HG02588 (cell line): Measurements from ENCODE around the gene TSTD1.
"Not testable (repeated sequence)": the region's sequence is repeated elsewhere in the genome, so short reads cannot be mapped to it uniquely, and the experiment has no call there.

Experiments
- ATAC-seq: cut with Tn5 transposase; IDR thresholded peaks from one replicate; pipeline ENCODE4 v1.9.1; 2021; ENCODE audit warnings: mild to moderate bottlenecking, moderate library complexity; ENCODE audit not compliant: unreplicated experiment

TSTD1 gene

DNA sequence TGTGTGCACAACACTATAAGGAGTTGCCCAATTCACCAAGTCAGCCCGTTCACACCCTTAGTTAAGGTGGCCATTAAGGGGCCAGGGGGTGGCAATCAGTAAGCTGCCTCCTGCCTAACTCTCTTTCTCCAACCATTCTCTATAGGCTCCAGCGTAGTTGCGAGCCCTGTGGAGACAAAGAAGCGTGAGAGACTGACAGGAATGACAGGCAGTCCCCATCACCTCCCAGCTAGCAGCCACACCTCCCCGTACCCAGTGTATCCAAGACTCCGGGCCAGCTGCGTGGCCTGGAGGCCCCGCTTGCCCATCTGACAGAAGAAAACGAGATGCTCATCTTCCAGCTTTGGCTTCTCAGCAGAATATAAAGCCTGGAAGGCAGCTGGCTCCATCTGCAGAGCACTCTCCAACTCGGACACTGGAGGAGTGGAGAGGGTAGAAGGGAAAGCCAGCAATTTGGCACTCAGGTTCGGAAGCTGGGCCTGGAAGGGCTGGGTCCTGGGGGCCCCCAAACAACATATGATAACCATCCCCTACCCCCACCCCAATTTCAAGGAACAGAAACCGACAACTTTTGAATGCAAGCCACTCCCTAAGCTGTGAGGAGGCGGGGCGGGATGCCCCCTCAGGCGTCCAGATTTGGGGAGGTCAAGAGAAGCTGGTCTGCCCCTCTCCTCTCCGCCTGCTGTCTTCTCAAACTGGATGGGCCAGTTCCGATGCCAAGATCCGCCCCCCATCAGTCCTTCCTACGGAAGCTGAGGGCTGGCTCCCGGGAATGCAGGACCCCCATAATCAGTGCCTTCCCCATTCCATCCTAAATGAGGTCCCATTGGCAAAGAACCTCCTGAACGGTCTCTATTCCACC, 872 bp downstream of the TSTD1 start:
- ATAC-seq: no peak

DNA sequence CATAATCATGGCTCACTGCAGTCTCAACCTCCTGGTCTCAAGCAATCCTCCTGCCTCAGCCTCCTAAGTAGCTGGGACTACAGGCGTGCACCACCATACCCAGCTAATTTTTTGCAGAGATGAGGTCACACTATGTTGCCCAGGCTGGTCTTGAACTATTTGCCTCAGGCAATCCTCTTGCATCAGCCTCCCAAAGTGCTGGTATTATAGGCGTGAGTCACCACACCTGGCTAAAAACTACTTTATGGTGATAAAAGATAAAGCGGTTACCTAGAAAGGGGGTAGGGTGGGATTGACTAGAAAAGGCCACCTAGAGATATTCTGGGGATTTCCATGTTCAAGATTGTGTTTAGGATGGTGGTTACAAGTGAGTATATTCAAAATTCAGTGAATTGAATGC, 5.0 kb downstream of the TSTD1 start:
- no peak for ATAC-seq

DNA sequence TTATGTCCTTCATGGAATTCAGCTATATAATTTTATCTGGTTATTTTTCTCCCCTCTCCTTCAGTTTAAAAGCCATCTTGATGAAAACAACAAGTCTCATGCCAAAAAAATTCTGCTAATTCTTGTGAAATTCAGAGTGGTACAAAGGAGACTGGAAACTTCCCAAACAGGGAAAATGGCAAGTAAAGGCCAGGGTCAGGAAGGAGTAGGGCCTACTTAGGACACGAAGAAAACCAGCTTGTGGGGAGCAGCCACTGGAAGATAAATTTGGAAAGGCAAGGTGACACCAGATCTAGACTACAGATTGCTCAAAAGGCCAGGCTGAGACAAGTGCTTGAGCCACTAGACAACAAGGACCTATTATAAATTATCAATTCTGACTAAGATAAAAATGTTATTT, 6.4 kb downstream of the TSTD1 start:
- no peak for ATAC-seq

DNA sequence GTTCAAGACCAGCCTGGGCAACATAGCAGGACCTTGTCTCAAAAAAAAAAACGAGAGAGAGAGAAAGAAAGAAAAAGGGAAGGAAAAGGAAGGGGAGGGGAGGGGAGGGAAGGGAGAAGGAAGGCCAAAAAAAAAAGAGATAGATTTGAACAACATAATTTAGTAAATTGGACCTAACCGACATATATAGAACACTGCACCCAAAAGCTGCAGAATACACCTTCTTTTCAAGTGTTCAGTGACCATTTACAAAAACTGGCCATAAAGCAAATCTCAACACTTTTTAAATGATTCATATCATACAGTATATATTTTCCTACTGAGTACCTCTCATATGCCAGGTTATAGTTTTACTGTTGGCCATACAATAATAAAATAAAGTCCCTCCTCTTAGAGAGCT, 6.9 kb downstream of the TSTD1 start:
- no peak for ATAC-seq

DNA sequence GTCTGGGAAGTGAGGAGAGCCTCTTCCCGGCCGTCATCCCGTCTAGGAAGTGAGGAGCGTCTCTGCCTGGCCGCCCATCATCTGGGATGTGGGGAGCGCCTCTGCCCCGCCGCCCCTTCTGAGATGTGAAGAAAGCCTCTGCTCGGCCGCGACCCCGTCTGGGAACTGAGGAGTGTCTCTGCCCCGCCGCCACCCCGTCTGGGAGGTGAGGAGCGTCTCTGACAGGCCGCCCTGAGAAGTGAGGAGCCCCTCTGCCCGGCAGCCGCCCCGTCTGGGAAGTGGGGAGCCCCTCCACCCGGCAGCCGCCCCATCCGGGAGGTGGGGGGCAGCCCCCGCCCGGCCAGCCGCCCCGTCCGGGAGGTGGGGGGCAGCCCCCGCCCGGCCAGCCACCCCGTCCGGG, 9.3 kb downstream of the TSTD1 start:
- not testable (repeated sequence) for ATAC-seq

DNA sequence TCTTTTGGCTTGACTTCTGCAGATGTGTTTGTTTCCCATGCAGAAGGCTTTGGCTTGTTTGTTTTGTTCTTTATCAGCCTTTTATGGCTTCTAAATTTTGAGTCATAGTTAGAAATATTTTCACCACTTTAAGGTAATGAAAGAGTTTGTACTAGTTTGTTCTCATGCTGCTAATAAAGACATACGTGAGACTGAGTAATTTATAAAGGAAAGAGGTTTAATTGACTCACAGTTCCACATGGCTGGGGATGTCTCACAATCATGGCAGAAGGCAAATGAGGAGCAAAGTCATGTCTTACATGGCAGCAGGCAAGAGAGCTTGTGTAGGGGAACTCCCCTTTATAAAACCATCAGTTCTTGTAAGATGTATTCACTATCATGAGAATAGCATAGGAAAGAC, 11.8 kb downstream of the TSTD1 start:
- ATAC-seq: not testable (repeated sequence)

DNA sequence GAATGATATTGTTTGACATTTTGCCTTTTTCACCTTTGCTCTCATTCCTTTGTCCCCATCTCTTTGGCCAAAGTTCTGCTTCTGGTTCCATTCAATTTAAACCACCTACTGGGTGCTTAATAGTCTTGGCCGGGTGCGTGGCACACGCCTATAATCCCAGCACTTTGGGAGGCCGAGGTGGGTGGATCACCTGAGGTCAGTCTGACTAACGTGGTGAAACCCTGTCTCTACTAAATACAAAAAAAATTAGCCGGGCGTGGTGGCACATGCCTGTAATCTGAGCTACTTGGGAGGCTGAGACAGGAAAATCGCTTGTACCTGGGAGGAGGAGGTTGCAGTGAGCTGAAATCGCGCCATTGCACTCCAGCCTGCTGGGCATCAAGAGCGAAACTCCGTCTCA, 16.3 kb downstream of the TSTD1 start:
- ATAC-seq: not testable (repeated sequence)

DNA sequence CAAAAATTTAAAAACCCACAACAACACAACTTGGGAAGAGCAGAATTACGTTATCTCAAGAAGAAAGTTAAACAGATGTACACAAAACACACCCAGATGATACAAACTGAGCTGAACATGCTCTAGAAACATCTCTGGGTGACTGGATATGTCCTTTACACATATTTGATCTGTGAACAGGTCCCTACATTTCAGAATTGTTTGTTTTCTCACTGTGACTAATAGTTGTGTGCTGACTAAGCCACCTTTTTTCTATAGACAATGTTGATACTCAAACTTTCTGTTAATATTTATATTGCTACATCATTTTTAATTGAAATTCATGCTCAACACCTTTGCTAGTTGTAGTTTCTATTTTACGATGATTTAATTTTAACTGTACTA, 16.8 kb downstream of the TSTD1 start:
- ATAC-seq: no peak

DNA sequence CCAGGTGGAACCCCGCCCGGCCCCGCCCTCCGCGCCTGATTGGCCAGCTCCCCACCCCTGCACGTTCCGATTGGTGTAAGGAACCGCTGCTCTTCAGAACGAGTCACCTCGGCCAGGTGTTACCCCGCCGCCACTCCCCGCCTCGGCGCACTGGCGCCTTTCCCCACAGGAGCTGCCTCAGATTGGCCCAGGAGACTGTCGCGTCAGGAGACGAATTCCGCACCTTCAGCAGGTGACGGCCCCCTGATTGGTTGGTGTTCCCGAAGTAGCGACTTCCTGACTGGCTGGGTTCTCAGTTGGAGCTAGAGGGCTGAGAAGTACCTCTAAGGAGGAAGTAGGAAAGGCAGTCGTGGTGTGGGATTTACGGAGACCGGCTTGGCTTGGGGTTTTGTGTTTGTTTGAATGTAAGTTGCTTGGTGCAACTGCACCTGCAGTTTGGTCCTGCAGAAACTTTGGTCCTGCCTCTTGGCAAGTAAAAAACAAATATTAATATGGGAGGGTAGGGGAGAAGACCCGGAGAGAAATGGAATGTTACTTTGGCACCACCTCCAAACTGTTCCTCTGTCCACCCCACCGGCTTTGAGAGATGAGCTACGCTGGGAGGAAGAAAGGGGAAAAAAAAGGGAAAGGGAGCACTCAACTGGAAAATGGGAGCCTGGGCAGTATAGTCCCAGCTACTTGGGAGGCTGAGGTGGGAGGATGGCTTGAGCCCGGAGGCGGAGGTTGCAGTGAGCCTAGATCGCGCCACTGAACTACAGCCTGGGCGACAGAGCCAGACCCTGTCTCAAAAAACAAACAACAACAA, 17.4 kb downstream of the TSTD1 start:
- ATAC-seq: peak; percentile 79

DNA sequence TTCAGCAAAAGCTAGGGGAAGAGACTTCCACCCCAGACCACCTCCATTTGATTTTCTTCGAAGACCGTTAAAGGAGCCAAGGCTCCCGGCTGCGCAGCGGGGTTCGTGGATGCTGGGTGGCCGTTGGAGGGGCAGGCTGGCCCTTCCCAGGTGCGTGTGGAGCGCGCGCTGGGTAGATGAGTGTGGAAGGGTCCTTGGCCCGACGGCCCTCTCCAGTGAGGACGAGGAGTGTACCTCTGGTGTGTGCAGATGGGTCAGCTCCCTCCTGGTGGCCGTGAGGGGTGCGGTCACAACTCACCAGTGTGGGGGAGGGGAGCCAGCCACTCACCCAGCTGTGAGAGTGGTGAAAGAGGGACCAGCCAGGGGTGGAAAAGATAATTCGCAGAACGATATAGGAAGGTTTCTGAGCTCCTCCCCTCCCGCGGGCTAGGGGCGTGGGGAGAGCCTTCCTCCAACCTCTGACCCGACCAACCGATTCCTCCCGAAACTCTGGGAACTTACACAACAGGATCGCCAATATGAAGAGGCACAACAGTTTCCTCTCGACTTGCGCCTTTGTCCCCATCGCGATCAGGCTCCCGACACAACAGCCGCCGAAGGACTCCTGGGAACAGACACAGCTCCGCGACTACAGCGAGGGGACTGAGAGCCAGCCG, 18.1 kb downstream of the TSTD1 start, which contains the start of gene F11R:
TSS of gene F11R (minus strand) at position 644 of the 656 bp plus-strand sequence. CDS start at position 565, 79 bp downstream.
- peak; percentile 38 for ATAC-seq

DNA sequence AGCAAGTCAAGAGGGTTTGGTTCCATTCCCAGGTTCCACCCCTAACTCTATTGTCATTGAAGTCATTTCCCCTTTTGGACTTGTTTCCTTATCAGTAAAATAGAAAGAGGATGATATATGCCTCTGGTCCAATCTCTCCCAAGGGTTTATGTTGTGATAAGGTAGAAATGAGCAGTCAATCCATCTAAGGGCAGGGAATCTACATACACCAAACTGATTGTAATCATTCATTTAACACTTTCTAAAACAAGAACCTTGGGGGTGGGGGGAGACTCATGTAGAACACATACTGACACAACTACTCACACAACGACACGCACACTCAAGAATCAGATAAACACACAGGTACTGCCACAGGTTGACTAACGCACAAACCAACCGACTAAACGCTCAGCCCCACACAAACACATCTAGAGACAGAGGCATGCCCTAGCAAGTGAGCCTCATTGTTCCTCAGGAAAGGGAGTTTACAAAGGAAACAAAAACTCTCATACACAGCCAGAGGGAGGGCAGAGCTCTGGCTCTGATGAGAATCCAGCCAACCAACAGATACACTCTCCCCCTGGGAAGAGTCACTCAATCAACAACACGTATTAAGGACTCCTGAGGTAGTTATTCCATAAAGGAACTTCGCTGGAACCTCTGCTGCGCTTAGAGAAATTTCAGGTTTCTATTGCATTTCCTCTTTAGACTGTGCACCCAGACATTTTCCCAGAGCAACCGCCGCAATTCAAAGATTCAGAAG, 18.8 kb downstream of the TSTD1 start:
- ATAC-seq: no peak

DNA sequence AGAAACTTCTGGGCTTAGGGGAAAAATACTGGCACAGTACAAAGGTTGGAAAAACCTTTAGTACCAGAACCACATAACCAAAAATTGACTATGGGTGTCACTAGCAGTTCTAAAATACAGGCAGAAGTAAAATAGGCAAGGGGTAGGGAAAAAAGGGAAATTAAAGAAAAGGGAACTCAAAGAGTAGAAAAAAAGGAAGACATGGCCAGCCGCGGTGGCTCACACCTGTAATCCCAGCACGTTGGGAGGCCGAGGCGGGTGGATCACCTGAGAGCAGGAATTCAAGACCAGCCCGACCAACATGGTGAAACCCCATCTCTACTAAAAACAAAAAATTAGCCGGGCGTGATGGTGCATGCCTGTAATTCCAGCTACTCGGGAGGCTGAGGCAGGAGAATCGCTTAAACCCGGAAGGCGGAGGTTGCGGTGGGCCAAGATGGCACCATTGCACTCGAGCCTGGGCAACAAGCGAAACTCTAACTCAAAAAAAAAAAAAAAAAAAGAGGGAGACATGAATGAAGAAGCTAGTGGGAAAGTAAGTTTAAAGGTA, 19.6 kb downstream of the TSTD1 start:
- not testable (repeated sequence) for ATAC-seq

DNA sequence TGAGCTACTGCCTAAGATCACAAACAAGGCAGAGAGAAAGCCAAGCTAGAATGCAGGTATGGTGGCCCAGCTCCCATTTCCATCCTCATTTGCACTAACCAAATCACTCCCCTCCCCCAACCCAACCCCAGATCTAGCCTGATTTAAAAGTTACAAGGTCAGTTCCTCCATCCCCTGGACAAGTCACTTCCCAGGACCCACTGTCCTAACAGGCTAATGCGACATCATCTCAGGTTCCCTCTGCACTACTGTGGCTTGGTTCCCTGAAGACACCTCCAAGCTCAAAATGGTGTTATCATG, 20.2 kb downstream of the TSTD1 start:
- no peak for ATAC-seq

DNA sequence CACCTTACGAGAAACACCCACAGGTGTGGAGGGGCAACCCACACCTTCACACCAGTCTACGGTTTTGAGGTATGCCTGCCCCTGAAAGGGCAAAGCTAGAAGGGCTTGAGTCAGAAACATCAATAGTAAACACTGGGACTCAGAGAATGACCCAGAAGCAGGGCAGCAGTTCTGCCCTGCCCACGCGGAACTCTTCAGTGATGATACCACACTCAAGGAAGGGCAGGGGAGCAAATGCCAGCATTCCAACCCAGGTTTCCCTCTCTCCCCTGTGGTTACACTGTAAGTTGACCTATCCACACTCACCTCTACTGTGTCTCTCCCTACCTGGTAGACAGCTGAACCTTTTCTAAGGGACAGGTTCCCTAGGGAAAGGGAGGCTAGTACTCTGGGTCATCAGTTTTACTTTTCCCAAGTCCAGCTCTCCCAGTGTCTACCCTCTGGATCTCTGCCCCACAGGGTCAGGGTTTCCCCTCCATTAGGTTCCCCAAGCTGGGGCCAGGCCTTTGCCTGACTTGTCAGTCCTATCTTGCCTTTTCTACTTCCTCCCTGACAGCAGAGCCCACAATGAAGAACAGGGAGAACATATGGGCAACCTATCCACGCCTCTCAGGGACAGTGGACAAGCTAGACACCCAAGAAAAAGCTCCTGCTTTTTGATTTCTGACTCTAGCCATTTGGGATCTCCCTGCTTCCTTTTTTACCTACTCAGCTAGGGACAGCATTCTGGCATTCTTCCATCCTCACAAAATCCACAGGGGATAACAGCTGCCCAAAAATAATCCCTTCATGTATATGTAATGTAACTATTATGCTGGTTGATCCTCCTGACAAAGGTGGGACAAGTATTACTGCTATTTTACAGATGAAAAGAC, 20.8 kb downstream of the TSTD1 start:
- ATAC-seq: no peak

DNA sequence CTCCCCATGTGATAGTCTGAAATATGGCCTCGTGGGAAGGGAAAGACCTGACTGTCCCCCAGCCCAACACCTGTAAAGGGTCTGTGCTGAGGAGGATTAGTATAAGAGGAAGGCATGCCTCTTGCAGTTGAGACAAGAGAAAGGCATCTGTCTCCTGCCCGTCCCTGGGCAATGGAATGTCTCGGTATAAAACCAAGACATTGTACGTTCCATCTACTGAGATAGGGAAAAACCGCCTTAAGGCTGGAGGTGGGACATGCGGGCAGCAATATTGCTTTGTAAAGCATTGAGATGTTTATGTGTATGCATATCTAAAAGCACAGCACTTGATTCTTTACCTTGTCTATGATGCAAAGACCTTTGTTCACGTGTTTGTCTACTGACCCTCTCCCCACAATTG, 21.6 kb downstream of the TSTD1 start:
- not testable (repeated sequence) for ATAC-seq

DNA sequence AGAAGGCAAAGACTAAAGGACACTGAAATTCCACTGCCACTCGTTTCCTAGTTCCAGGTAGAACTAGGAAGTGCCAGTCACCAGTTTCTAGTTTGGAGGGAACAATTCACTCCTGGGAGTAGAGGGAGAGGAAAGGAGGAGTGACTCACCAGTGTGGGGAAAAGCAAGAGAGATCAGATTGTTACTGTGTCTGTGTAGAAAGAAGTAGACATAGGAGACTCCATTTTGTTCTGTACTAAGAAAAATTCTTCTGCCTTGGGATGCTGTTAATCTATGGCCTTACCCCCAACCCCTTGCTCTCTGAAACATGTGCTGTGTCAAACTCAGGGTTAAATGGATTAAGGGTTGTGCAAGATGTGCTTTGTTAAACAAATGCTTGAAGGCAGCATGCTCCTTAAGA, 22.1 kb downstream of the TSTD1 start:
- not testable (repeated sequence) for ATAC-seq

DNA sequence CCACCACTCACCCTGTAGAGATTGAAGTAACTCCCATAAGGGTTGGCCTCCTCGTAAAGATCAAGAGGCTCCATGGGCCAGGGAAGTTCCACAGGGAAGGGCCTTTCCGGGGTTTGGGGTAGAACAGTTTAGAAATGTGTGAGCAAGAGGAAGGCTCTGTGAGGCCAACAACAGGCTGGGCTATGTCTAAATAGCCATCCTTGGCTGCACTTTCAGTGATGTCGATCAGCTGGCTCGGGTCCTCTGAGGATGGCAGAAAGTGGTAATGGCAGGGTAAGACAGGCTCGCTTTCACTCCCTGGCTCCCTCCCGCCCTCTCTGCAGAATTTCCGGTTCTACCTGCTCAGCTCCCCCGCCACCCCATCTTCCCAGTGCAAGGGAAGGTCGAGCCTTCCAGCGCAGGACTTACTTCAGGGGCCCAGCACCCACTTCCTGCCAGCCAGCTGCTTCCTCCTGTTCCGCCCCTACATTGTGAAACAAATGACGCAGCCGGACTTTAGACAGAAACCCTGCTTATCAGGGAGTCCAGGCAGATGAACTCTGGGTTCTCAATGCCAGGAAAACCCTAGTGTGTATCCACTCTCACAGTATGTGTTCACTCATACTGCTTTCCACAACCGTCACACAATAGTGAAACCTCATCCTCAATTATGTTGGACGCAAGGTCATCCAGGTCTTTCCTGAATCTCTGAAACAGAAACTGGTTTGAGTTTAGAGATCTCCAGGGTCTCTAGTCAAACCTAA, 25.1 kb downstream of the TSTD1 start:
- peak; percentile 84 for ATAC-seq

DNA sequence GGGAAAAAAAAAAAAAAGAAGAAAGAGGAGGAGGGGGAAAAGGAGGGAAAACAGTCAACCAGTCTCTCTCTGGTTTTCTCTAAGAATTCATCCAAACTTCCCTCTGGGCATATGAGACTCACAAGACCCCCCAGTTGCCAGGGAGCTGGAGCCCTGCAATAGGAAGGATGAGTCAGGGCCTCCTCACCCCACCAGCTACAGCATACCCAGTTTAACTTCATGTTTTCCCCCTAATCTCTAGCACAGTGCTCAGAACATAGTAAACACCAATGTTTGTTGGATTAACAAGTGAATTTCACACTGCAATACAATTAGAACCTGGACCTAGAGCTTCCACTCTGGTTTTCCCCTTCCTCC, 25.7 kb downstream of the TSTD1 start:
- no peak for ATAC-seq

DNA sequence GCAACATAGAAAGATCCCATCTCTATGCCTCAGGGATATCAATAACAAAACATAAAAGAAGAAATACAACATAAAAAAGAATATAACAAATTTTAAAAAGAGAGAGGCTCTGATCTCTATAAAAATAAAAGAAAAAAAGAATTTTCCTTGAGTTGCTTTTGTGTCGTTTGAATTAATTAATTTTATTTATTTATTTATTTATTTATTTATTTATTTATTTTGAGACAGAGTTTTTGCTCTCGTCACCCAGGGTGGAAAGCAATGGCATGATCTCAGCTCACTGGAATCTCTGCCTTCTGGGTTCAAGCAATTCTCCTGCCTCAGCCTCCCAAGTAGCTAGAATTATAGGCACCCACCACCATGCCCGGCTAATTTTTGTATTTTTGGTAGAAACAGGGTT, 26.3 kb downstream of the TSTD1 start:
- ATAC-seq: no peak
